Mucosa of rectum (tissue), 2 donors: ENCODE measurements around the gene TTC17.
"Not testable (repeated sequence)": the region's sequence is repeated elsewhere in the genome, so short reads cannot be mapped to it uniquely, and the experiment has no call there.

ENCODE experiments used
- H3K27ac ChIP-seq, 2 donors: one replicate each; pipeline ENCODE4 v1.7.0; 2013; ENCODE audit warnings: inconsistent platforms in 2 of 2, low read depth in 2 of 2, low read length in 2 of 2
- H3K27me3 ChIP-seq, 2 donors: one replicate each; pipeline ENCODE4 v1.7.0; 2013; ENCODE audit warnings: low read length in 2 of 2; ENCODE audit not compliant: control insufficient read depth in 2 of 2, insufficient read depth in 2 of 2
- H3K36me3 ChIP-seq, 2 donors: one replicate each; pipeline ENCODE4 v1.7.0; 2013; ENCODE audit warnings: low read length in 2 of 2; ENCODE audit not compliant: control insufficient read depth in 2 of 2, insufficient read depth in 2 of 2
- H3K4me1 ChIP-seq, 2 donors: one replicate each; pipeline ENCODE4 v1.7.0; 2013; ENCODE audit warnings: low read length in 2 of 2, mild to moderate bottlenecking in 1 of 2; ENCODE audit not compliant: control insufficient read depth in 2 of 2, insufficient read depth in 2 of 2
- H3K4me3 ChIP-seq, 2 donors: one replicate each; pipeline ENCODE4 v1.7.0; 2013; ENCODE audit warnings: low read length in 2 of 2
- H3K9ac ChIP-seq, 2 donors: one replicate each; pipeline ENCODE4 v1.7.0; 2013; ENCODE audit warnings: low read length in 2 of 2, low read depth in 1 of 2, mild to moderate bottlenecking in 1 of 2
- H3K9me3 ChIP-seq, 2 donors: one replicate each; pipeline ENCODE4 v1.7.0; 2013; ENCODE audit warnings: low read length in 2 of 2; ENCODE audit not compliant: control insufficient read depth in 2 of 2
- donor health status: healthy.
- donor health status: Normal muscosa, but diverticular disease.

Gene TTC17

DNA sequence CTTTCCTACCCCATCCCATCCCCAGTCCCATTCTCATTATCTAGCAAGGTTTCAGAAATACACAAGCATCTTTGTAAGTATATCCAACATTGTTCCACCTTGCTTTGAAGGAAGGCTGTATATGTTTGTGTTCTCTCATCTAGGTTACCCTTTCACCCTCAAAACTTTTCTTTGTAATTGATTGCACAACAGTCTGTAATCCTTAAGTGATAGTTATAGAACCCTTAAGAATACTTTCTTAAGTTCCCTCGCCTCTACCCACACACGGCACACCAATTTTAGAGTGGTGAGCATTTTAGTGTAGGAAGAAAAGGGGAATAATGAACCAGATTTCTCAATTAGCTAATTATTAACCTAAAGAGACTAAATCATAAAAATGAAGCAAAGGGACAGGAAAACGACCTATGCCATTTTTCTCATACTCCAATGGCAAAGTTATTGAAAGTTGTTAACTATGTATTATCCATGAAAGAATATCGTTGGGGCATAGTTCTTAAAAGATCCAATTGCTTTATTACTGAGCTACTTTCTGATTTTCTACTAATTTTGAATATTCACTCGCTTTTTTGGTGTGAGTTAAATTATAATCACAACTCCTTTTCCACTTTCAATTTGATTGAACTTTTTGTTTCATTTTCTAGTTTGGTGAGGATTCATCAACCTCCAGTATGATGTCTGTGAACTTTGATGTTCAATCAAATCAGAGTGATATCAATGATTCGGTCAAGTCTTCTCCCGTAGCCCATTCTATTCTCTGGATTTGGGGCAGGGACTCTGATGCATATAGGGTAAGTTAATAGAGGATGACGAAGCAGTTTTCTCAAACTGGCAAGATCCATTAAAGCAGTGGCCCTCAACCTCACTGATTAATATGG lies 44.9 kb downstream of the TTC17 start:
- Histone ChIP-seq H3K27ac (no peak overlapping the region), H3K9me3 (no peaks in the 10 kb centered on the region), H3K36me3 (peaks cover 53 to 62% of the 10 kb centered on the region in 2 donors), H3K4me1 (peaks cover 0 to under 1% of the 10 kb centered on the region in 2 donors), H3K9ac (no peak overlapping the region), H3K27me3 (no peaks in the 10 kb centered on the region), H3K4me3 (no peak overlapping the region)

DNA sequence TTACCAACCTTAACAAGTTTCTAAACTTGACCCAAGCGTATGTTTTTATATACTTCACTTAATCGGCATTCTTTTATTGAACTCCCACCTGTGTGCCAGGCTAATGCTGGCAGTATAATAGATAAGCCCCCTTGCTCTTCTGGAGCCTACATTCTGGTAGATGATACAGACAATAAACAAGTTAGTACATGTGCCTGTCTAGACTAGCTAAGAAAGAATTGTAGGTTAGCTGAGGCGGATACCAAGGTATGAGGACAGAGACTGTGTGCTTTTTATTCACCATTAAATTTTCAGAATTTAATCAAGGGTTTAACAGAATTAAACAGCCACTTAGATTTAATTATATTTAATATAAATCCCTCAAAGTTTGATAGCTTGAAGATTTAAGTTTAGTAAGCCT lies 45.7 kb downstream of the TTC17 start:
- Histone ChIP-seq H3K9me3 (no peaks in the 10 kb centered on the region), H3K27ac (no peak overlapping the region), H3K36me3 (peaks cover 47 to 53% of the 10 kb centered on the region in 2 donors), H3K9ac (no peak overlapping the region), H3K27me3 (no peaks in the 10 kb centered on the region), H3K4me1 (peaks cover 0 to 7% of the 10 kb centered on the region in 2 donors), H3K4me3 (no peak overlapping the region)

DNA sequence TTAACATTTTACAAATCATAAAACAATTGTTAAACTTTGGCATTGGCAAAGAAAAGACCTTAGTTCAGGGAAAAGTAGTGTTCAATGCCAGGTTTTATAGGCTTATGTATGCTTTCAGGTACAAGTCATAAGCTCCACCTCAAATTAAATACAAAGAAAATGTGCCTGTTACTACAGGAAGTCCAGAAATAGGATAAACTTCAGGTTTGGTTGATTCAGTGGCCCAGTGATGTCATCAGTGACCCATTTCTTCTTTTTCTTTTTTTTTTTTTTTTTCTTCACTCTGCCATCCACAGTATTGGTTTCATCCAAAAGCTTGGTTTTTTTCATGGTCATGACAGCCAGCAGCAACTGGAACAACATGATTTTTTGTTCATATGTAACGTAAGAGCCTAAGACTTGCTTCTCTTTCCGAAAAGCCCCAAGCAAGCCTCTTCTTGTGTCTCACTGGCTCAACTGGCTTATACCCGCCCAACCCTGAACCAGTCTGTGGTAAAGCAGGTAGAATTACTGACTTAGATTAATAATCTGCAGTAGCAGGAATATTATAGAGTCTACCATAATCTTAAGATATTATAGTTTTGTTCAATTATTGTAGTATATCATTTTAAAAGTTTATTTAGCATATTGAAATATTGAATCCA lies 46.2 kb downstream of the TTC17 start:
- H3K4me3 ChIP-seq, result no peak overlapping the region
- H3K9me3 ChIP-seq, result no peaks in the 10 kb centered on the region
- H3K9ac ChIP-seq, result no peak overlapping the region
- H3K36me3 ChIP-seq, result peaks cover 41 to 48% of the 10 kb centered on the region in 2 donors
- H3K27me3 ChIP-seq, result no peaks in the 10 kb centered on the region
- H3K4me1 ChIP-seq, result peaks cover 0 to 12% of the 10 kb centered on the region in 2 donors
- H3K27ac ChIP-seq, result no peak overlapping the region

DNA sequence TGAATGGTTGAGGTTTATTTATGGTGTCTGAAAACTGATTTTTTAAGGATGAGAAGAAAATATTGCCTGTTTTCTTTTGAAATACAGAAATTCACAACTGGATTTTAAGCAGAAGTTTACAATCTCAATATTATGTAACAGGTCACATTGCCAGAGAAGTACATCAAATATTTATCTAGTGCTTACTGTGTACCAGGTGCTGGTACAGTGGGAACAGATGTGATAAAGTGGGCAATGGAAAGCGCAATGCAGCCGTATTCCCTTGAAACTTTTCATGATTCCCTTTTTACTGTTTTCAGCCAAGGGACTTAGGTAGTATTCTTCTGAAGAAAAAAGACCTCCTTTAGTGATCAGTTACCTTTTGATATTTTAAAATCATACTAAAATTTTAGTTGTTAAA lies 49.6 kb downstream of the TTC17 start:
- no peak overlapping the region for H3K27ac ChIP-seq
- no peaks in the 10 kb centered on the region for H3K27me3 ChIP-seq
- H3K4me3 ChIP-seq, result no peak overlapping the region
- H3K4me1 ChIP-seq, result peaks cover 4 to 24% of the 10 kb centered on the region in 2 donors
- no peak overlapping the region for H3K9ac ChIP-seq
- no peaks in the 10 kb centered on the region for H3K9me3 ChIP-seq
- peaks cover 33 to 34% of the 10 kb centered on the region in 2 donors for H3K36me3 ChIP-seq

DNA sequence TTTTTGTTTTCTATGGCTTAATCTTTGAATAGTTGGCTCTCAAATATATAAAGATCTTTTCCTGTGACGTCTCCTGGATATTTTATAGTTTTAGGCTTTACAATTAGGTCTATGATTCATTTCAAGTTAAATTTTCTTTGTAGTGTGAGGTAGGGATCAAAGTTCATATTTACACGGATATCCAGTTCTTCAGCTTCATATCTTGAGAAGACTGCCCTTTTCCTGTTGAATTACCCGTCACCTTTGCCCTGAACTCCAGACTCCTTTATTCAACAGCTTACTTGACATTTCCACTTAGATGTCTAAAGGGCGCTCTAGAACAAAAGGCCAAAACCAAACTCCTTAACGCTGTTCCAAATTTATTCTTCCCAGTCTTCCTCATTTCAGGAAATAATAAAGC lies 51.7 kb downstream of the TTC17 start:
- H3K9ac ChIP-seq, result peak overlapping the region in 1 of 2 donors; percentile 27
- H3K4me1 ChIP-seq, result peaks cover 4 to 24% of the 10 kb centered on the region in 2 donors
- H3K27ac ChIP-seq, result peak overlapping the region; percentile 72 to 81
- no peaks in the 10 kb centered on the region for H3K27me3 ChIP-seq
- H3K36me3 ChIP-seq, result peaks cover 31 to 35% of the 10 kb centered on the region in 2 donors
- H3K9me3 ChIP-seq, result no peaks in the 10 kb centered on the region
- peak overlapping the region in 1 of 2 donors; percentile 26 for H3K4me3 ChIP-seq

DNA sequence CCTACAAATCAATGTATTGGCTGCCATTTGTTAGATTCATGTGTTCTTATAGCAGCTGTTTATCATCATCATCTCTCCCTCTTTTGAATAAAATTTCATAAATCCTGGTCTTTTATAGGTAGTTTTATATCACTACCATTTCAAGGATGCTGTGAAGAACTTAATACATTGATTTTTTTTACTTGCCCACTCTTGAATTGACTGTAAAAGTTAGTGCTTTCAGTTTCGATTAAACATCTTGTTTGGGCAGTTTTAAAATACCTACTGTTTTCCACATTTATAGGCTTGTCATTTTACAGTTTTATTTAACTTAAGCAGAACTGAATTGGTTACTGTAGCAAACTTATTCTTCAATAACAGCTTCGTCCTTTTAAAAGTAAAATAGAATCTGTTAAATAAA lies 59.5 kb downstream of the TTC17 start:
- H3K27me3 ChIP-seq, result no peaks in the 10 kb centered on the region
- peaks cover 13% of the 10 kb centered on the region in 2 donors for H3K36me3 ChIP-seq
- H3K9me3 ChIP-seq, result no peaks in the 10 kb centered on the region
- H3K27ac ChIP-seq, result no peak overlapping the region
- H3K4me1 ChIP-seq, result no peaks in the 10 kb centered on the region
- H3K9ac ChIP-seq, result no peak overlapping the region
- no peak overlapping the region for H3K4me3 ChIP-seq

DNA sequence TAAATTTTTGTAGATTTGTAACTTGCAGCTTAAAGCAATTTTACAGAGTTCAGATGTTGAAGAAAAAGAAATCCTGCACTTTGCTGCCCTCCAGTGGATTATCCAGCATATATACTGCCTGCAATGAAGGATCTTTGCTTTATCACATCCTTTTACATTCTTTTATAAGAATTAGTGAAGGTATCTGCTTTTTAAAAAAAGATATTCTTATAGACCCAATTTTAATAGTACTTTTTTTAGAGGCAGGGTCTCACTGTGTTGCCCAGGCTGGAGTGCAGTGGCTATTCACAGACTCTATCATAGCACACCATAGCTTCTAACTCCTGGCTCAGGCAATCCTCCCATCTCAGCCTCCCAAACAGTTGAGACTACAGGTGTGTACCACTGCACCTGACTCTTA lies 60.7 kb downstream of the TTC17 start:
- no peak overlapping the region for H3K9ac ChIP-seq
- no peaks in the 10 kb centered on the region for H3K27me3 ChIP-seq
- no peak overlapping the region for H3K27ac ChIP-seq
- H3K4me3 ChIP-seq, result no peak overlapping the region
- peaks cover 9 to 11% of the 10 kb centered on the region in 2 donors for H3K36me3 ChIP-seq
- no peaks in the 10 kb centered on the region for H3K9me3 ChIP-seq
- no peaks in the 10 kb centered on the region for H3K4me1 ChIP-seq

DNA sequence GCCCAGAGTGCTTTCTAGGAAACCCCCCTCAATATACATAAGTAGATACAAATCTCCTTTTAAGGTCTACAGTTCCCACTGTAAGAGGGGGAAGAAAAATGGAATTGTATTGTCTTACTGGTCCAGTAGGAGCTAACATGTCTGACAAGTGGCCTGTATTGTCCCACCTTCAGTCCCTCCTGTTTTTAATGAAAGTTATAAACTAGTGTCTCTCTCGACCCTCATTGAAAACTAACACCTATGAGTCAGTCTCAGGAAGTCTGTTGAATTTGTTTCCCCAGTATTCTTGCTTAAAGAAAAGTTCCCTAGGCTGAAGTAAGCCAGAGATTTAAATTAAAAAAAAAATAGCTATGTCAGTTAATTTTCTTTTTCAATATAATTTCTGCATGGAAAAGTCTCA lies 69.3 kb downstream of the TTC17 start:
- Histone ChIP-seq H3K9me3 (no peaks in the 10 kb centered on the region), H3K4me3 (no peak overlapping the region), H3K27ac (no peak overlapping the region), H3K27me3 (no peaks in the 10 kb centered on the region), H3K9ac (no peak overlapping the region), H3K4me1 (no peaks in the 10 kb centered on the region), H3K36me3 (peaks cover 9 to 11% of the 10 kb centered on the region in 2 donors)

DNA sequence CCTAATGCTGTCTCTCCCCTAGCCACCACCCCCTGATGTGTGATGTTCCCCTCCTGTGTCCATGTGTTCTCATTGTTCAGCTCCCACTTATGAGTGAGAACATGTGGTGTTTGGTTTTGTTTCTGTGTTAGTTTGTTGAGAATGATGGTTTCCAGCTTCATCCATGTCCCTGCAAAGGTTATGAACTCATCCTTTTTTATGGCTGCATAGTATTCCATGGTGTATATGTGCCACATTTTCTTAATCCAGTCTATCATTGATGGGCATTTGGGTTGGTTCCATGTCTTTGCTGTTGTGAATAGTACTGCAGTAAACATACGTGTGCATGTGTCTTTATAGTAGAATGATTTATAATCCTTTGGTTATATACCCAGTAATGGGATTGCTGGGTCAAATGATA lies 72.2 kb downstream of the TTC17 start:
- not testable (repeated sequence) for H3K9ac ChIP-seq, H3K4me3 ChIP-seq, H3K27ac ChIP-seq, H3K27me3 ChIP-seq, H3K4me1 ChIP-seq, H3K9me3 ChIP-seq
- peaks cover 15 to 16% of the 10 kb centered on the region in 2 donors for H3K36me3 ChIP-seq

DNA sequence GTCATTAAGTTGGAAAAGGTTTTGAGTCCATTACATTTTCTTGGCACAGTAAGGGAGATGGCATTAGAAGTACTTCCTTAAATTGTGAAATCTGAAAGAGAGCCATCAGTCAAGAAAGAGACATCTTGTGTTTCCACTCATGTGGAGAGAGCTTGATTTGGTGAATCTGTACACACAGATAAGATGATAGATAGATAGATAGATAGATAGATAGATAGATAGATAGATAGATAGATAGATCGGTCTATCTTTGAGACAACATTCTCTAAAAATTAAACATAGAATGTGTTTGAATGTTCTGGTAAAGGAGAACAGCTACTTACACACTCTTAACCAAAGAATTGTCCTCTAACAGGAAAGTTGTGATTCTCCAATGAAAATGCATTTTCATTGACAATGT lies 76.2 kb downstream of the TTC17 start:
- no peak overlapping the region for H3K9ac ChIP-seq
- H3K4me1 ChIP-seq, result no peaks in the 10 kb centered on the region
- H3K4me3 ChIP-seq, result no peak overlapping the region
- no peaks in the 10 kb centered on the region for H3K9me3 ChIP-seq
- H3K36me3 ChIP-seq, result peaks cover 19 to 20% of the 10 kb centered on the region in 2 donors
- H3K27ac ChIP-seq, result no peak overlapping the region
- no peaks in the 10 kb centered on the region for H3K27me3 ChIP-seq
